GM19438 (cell line): ENCODE results near the gene MARCHF2.

Source experiments
- ATAC-seq: cut with Tn5 transposase; IDR thresholded peaks from one replicate; pipeline ENCODE4 v1.9.1; 2021; ENCODE audit warnings: low read depth; ENCODE audit not compliant: unreplicated experiment

Gene MARCHF2

DNA sequence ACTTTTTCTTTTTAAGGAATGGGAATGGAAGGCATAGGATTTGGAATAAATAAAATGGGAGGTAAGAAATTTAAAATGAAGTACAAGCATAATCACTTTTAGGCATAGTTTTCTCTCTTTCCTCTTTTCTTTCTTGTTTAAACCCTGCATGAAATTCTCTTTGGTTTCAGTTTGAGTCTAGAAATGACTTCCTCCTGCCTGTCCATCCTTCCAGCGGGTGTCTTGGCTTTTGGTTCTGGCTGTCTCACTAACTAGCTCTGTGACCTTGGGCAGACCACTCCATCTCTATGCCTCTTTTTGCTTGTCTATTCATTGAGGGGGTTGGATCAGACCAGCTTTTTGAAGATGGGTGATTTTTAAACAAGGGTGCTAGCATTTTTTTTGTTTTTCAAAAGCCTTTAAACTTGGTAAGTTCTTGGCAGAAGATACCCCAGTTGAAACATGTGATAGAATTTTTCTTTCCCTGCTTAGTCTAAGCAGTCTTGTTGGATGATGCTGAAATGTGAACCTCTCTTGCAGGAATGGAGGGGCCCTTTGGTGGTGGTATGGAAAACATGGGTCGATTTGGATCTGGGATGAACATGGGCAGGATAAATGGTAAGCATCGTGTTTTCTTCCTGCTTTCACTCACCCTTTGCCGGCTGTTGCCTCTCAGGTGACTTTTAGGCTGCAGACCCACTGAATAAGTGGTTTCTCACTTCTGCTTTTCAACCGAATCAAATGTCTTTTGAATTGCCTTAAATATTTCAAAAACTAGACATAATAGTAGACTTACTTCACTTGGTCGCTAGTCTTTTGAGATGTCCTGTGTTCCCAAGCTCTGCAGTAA is 60.8 kb downstream of the MARCHF2 start:
- ATAC-seq: no peak

- no peak for ATAC-seq
These were observed 61.9 kb downstream of the MARCHF2 start for GRCh38 chr19:8475005-8475404.

GRCh38 chr19:8476524-8476923 is 63.4 kb downstream of the MARCHF2 start:
- ATAC-seq: no peak

- no peak for ATAC-seq
These were observed 64.8 kb downstream of the MARCHF2 start for GRCh38 chr19:8477889-8478288.

DNA sequence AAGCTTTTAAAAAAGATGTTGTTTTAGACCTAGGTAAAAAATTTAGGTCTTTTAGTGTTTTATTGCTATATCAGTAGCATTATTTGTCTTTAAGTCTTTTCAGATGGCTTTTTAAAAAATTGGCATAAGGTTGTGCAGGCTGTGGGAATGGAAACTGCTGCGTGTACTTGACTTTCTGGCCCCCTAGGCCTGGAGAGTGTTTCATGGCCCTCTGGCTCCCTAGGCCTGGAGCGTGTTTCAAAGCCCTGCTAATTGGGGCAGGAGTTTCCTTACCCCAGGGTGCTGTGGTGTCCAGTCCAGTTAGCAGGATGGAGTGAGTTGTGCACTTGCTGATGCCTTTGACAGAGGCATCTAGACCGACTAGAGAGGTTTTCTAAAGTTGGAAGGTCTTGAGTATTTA is 65.5 kb downstream of the MARCHF2 start:
- no peak for ATAC-seq

DNA sequence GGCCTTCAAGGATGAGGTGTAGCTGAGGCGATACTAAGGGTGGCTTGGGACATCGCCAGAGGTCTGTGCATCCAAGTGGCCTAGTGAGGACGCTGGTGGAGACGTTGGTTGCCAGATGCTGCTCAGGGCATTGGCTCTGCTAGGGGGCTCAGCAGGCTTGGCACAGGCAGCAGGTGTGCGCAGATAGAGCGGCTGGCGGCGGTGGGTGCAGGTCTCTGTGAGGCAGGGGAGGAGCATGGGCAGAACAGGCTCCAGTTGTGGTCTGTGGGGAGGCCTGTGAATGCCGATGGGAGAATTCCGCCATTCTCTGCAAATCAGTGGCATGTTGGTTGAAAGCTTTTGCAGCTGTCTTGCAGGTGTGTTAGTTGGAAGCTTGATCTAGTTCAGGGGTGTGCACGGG is 68.1 kb downstream of the MARCHF2 start:
- no peak for ATAC-seq

- ATAC-seq: no peak
These were observed 68.5 kb downstream of the MARCHF2 start for GRCh38 chr19:8481616-8482015.

DNA sequence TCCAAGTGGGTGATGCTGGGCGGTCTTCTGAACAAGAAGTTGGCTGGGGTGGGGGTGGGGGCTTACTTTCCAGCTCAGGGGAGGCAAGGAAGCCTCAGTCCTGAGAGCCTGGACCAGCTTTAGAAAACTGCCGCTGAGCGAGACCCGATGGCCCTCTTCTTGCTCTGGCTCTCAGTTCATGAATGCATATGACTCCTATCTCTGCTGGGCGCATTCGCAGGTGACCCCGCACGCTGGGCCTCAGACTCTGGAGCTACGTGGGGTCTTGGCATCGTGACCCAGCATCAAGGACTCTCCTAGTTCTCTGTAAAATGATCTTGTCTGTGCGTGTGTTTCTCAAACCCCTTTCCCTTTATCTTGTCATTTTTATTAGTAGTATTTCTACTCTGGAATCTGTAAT is 69.6 kb downstream of the MARCHF2 start:
- ATAC-seq: no peak

- no peak for ATAC-seq
These were observed 70.1 kb downstream of the MARCHF2 start for GRCh38 chr19:8483165-8483564.

DNA sequence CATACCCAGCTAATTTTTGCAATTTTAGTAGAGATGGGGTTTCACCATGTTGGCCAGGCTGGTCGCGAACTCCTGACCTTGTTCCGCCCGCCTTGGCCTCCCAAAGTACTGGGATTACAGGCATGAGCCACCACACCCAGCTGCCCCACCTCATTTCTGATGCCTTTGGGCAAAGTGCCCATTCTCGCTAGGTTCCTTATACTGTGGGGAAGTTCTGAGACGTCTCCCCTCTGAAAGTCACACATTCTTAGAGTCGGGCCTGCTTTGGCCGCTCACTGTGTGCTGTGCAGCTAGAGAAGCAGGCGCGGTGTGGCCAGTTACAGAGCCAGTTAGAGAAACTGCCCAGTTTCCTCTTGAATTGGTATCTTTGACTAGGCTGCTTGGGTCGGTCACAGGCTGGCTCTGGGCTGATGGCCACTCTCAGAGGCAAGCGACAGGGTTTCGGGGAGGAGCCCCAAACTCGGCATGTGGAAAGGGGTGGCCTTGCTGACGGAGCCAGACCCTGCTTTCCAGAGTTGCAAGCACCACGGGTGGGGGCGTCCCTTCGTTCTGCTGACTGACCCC is 71.3 kb downstream of the MARCHF2 start:
- no peak for ATAC-seq

DNA sequence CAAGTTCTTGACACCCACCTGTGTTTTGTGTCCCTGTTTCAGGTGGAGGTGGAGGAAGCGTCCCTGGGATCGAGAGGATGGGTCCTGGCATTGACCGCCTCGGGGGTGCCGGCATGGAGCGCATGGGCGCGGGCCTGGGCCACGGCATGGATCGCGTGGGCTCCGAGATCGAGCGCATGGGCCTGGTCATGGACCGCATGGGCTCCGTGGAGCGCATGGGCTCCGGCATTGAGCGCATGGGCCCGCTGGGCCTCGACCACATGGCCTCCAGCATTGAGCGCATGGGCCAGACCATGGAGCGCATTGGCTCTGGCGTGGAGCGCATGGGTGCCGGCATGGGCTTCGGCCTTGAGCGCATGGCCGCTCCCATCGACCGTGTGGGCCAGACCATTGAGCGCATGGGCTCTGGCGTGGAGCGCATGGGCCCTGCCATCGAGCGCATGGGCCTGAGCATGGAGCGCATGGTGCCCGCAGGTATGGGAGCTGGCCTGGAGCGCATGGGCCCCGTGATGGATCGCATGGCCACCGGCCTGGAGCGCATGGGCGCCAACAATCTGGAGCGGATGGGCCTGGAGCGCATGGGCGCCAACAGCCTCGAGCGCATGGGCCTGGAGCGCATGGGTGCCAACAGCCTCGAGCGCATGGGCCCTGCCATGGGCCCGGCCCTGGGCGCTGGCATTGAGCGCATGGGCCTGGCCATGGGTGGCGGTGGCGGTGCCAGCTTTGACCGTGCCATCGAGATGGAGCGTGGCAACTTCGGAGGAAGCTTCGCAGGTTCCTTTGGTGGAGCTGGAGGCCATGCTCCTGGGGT is 72.7 kb downstream of the MARCHF2 start:
- no peak for ATAC-seq

DNA sequence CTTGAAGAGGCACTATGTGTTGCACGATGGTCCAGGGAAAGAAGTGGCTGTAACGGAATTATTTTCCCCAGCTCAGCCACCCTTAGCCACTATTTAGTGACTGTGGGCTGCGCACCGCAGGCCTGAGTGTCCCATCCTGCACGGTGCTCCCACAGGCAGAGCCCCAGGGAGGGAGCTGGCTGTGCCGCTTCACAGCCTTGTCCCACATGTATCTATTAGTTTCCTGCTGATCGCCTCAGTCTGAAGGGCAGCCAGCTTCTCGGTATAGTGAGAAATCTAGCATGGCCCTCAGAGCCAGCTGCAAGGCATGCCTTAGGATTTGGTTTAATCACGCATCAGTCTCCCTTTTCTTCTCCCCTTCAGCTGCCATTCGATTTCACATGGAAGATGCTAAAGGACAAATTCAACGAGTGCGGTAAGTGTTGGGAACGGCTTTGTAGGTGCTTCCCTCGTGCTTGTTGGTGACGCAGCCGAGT is 73.6 kb downstream of the MARCHF2 start:
- ATAC-seq: no peak

DNA sequence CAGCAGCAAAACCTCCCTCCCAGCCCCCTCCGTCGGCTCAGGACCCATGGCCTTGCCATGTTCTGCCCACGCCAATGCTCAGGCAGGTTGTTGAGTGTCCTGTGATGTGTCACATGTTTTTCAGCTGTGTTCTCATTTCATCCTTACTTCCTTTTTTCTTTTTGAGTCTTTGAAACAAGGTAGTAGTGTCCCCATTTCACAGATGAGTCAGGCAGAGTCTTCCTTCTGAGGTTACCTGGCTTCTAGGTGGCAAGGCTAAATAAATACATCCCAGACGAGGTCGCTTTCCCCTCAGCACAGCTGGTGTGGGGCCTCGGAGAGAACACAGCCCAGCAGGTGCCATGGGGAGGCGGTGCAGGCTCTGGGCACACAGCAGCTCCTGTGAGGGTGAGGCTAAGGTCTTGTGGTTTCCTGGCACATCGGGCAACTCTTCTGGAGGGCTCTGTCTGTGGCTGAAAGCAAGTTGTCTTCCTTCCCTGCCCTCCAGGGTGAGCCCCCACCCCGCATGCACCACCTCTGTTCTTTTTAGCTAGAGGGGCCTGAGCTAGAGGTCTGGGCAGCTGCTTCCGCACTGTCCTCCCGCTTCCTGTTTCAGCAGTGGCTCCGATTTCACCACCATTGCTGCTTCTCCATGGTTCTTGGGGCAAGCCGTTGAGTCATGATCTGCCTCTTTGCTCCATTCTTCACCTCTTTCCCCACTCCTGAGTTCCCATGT is 74.2 kb downstream of the MARCHF2 start:
- ATAC-seq: no peak

- no peak for ATAC-seq
These were observed 75.3 kb downstream of the MARCHF2 start for GRCh38 chr19:8488365-8488764.
